Measurements from ENCODE around the gene SCGB2B2. TPM values are rescaled to one million over a fixed set of nuclear protein-coding genes. Genes with fewer than 3 reads are reported as not detected.

The SCGB2B2 gene
- total and polyA plus RNA-seq, 2 of the 4 experiments (the other 2 are of a cell fraction) = not detected

DNA sequence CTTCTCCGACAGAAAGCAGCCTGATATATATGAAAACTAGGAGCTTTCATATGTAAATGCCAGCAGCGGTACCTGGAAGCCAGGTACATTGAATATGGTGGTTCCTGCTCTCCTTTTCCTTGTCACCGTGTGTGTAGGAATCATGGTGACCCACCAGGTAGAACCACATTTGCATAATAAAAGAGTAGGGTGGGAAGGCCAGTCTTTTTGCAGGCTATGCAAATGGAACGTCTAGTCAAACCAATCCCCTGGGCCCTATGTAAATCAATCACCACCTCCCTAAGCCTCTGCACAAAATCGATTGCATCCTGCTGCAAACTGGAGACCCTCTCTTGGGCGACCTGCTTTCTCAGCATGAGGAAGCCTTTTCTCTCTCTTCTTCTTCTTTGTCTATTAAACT lies 34.9 kb upstream of the SCGB2B2 start:
- no peak for ATAC-seq (ENCODE audit: low read depth)

More for the DNA sequence above, 34.9 kb upstream of the SCGB2B2 start:
- no TSS peak for BruUV-seq (replicated peaks)
- H3K9me3 ChIP-seq (ENCODE audit: control insufficient read depth, insufficient read depth, low read length) = peaks cover 3% of the 10 kb centered on the region
- no peak overlapping the region for H4K91ac ChIP-seq (ENCODE audit: insufficient read depth, low read depth, low read length)
- no peak overlapping the region for H3K4me2 ChIP-seq (ENCODE audit: low read depth, low read length)
- H3K56ac ChIP-seq (ENCODE audit: extremely low read depth, insufficient read depth, low read length) = no peak overlapping the region
- H2BK120ac ChIP-seq (ENCODE audit: low read depth, low read length) = no peak overlapping the region
- H2AK9ac ChIP-seq (replicated peaks; ENCODE audit: low read depth, low read length, poor library complexity) = no peak overlapping the region
- H3K4me1 ChIP-seq (ENCODE audit: control insufficient read depth, insufficient read depth, low read length) = no peaks in the 10 kb centered on the region
- H3K4ac ChIP-seq (ENCODE audit: low read depth, low read length) = no peak overlapping the region
- dilution Hi-C loops (cut with HindIII; ENCODE audit: low sequenced_read_pairs, unreplicated experiment) = no loop called here
- H3K23ac ChIP-seq (ENCODE audit: low read depth, low read length) = no peak overlapping the region
- H3K9me1 ChIP-seq (ENCODE audit: insufficient read depth, low read length) = no peaks in the 10 kb centered on the region
- H4K20me1 ChIP-seq (ENCODE audit: insufficient read depth, low read length) = no peaks in the 10 kb centered on the region
- H2BK5ac ChIP-seq (ENCODE audit: low read depth, low read length, poor library complexity, severe bottlenecking) = no peak overlapping the region
- no peak overlapping the region for H2BK15ac ChIP-seq (ENCODE audit: low read depth, low read length)
- in situ Hi-C loops (cut with MboI; ENCODE audit: low sequenced_read_pairs) = loop anchor here (5.0 to 25.0 kb wide), 2 partner anchors 75 to 575 kb away; no protein-coding TSS in a partner anchor
- ChIA-PET CTCF (interaction anchor here (1.0 to 1.3 kb wide), 2 partner anchors 39 to 72 kb away, joined by 3 read pairs; no protein-coding TSS in a partner anchor), POLR2A (ENCODE audit: unreplicated experiment) (no interaction called here)
- no peaks in the 10 kb centered on the region for H3K79me1 ChIP-seq (ENCODE audit: low read depth in 1 of 2, low read length in 2 of 2)
- no peak overlapping the region for H3K9ac ChIP-seq (ENCODE audit: low read depth, low read length)
- H3K4me3 ChIP-seq (ENCODE audit: insufficient read depth, low read depth, low read length) = no peak overlapping the region
- no peak overlapping the region for H2AK5ac ChIP-seq (ENCODE audit: low read depth, low read length)
- no peak overlapping the region for H4K5ac ChIP-seq (ENCODE audit: low read depth, low read length)
- H3K27me3 ChIP-seq (ENCODE audit: control insufficient read depth, insufficient read depth, low read length) = no peaks in the 10 kb centered on the region
- H4K8ac ChIP-seq (ENCODE audit: low read depth in 2 of 2, low read length in 2 of 2) = no peak overlapping the region
- no peak for DNase-seq
- no peaks in the 10 kb centered on the region for H3K36me3 ChIP-seq (ENCODE audit: control insufficient read depth, insufficient read depth, low read length)
- no peak for TF ChIP-seq MAFK (IDR thresholded peaks at IDR 0.05; ENCODE audit: low read depth, low read length)
- no peak for TF ChIP-seq FOS (IDR thresholded peaks at IDR 0.05; ENCODE audit: low read depth, low read length)
- no peak for TF ChIP-seq MAZ (IDR thresholded peaks at IDR 0.05; ENCODE audit: borderline replicate concordance, low read depth, low read length)
- TF ChIP-seq, protein P1, sequence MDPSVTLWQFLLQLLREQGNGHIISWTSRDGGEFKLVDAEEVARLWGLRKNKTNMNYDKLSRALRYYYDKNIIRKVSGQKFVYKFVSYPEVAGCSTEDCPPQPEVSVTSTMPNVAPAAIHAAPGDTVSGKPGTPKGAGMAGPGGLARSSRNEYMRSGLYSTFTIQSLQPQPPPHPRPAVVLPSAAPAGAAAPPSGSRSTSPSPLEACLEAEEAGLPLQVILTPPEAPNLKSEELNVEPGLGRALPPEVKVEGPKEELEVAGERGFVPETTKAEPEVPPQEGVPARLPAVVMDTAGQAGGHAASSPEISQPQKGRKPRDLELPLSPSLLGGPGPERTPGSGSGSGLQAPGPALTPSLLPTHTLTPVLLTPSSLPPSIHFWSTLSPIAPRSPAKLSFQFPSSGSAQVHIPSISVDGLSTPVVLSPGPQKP (IDR thresholded peaks at IDR 0.05; ENCODE audit: borderline replicate concordance, low read depth, low read length) = no peak
- no peak for TF ChIP-seq CEBPB (IDR thresholded peaks at IDR 0.05; ENCODE audit: low read depth, low read length)
- TF ChIP-seq CTCF (conservative IDR thresholded peaks at IDR 0.05; ENCODE audit: low read depth, low read length) = no peak
- TF ChIP-seq NFE2L2 (IDR thresholded peaks at IDR 0.05; ENCODE audit: low read depth, low read length) = no peak
- no peak overlapping the region for H2AFZ ChIP-seq (replicated peaks; ENCODE audit: low read length, poor library complexity)
- no peak overlapping the region for H3K18ac ChIP-seq (ENCODE audit: low read depth, low read length)
- H2BK20ac ChIP-seq (ENCODE audit: low read depth, low read length) = no peak overlapping the region
- no CpG with 5 or more reads among the region's 6 CpGs for WGBS, 2 experiments (ENCODE audit: extremely low coverage in 2 of 2, insufficient read length in 1 of 2)
- intact Hi-C loops (cut with micrococcal nuclease) = loop anchor here (1.0 to 5.0 kb wide), 6 partner anchors 73 to 669 kb away; no protein-coding TSS in a partner anchor
- no peak overlapping the region for H3K27ac ChIP-seq (ENCODE audit: insufficient read depth, low read length)
- H3K14ac ChIP-seq (replicated peaks; ENCODE audit: low read depth, low read length) = no peak overlapping the region

Data from IMR-90 (cell line).